Right lobe of liver (tissue), 4 donors: Measurements from ENCODE around the gene TMC6.

Source experiments
- CTCF ChIP-seq, 4 donors: fragments of 200-600 bp in 3 of 4; fragments of 450-650 bp in 1 of 4; IDR thresholded peaks; one replicate each; pipeline versions ENCODE4 v1.5.1 to v1.8.0; 2016 to 2022; ENCODE audit warnings: antibody characterized with exemption in 4 of 4, mild to moderate bottlenecking in 2 of 4
- POLR2A ChIP-seq: fragments of 450-650 bp; IDR thresholded peaks from one replicate; pipeline ENCODE4 v1.6.1; 2017; ENCODE audit warnings: antibody characterized with exemption, mild to moderate bottlenecking
- donor health status: DM: no; HTN: no; CAD: no.
- donor health status: DM: no; HTN: no; CAD: no.
- donor health status: DM: no; HTN: yes; CAD: no.

GRCh38 chr17:78122216-78122930 is 6.2 kb downstream of the TMC6 start:
- TF ChIP-seq CTCF (IDR thresholded peaks at IDR 0.05) (no peak), POLR2A (no peak)
